HEK293T (cell line): ENCODE results near the gene SEMA3C.
A peak's percentile ranks its signal among the peaks of the same experiment; 100 is the strongest.

Experiments used
- CTCF ChIA-PET: fragments of 350-600 bp; formaldehyde crosslinking; extraction: SDS; loops from one replicate; lab custom pipeline; 2021; ENCODE audit warnings: antibody characterized with exemption, inconsistent platforms; lab: Yijun Ruan, JAX
- POLR2A ChIA-PET: fragments of 350-600 bp; formaldehyde crosslinking; extraction: SDS; loops from one replicate; lab custom pipeline; 2020; ENCODE audit warnings: antibody characterized with exemption, inconsistent platforms; lab: Yijun Ruan, JAX
- DNase-seq: peaks from one replicate; pipeline ENCODE4 v3.0.0; 2012; ENCODE audit warnings: mixed read lengths; ENCODE audit errors: extremely low spot score
- ARNT ChIP-seq: fragments of 450-650 bp; IDR thresholded peaks from 2 replicates; pipeline ENCODE4 v1.6.1; 2017; ENCODE audit warnings: mild to moderate bottlenecking
- BHLHE40 ChIP-seq: fragments of 450-650 bp; IDR thresholded peaks from 2 replicates; pipeline ENCODE4 v1.6.1; 2016; ENCODE audit warnings: mild to moderate bottlenecking, moderate library complexity, borderline replicate concordance
- CTBP1 ChIP-seq: fragments of 450-650 bp; IDR thresholded peaks from 2 replicates; pipeline ENCODE4 v1.6.1; 2016; ENCODE audit warnings: borderline replicate concordance
- ELF4 ChIP-seq: fragments of 450-650 bp; IDR thresholded peaks from 2 replicates; pipeline ENCODE4 v1.6.1; 2017; ENCODE audit warnings: antibody characterized with exemption
- FOXA1 ChIP-seq: fragments of 450-650 bp; IDR thresholded peaks from 2 replicates; pipeline ENCODE4 v1.6.1; 2016; ENCODE audit warnings: mild to moderate bottlenecking
- FOXK2 ChIP-seq: fragments of 450-650 bp; IDR thresholded peaks from 2 replicates; pipeline ENCODE4 v1.6.1; 2016; ENCODE audit warnings: mild to moderate bottlenecking
- FOXM1 ChIP-seq: fragments of 450-650 bp; IDR thresholded peaks from 2 replicates; pipeline ENCODE4 v1.6.1; 2017; ENCODE audit warnings: mild to moderate bottlenecking, borderline replicate concordance
- HDGF ChIP-seq: fragments of 450-650 bp; IDR thresholded peaks from 2 replicates; pipeline ENCODE4 v1.6.1; 2017; ENCODE audit warnings: antibody characterized with exemption, borderline replicate concordance
- L3MBTL2 ChIP-seq: fragments of 450-650 bp; conservative IDR thresholded peaks from 2 replicates; pipeline ENCODE4 v1.6.1; 2016; ENCODE audit warnings: mild to moderate bottlenecking
- LEF1 ChIP-seq: fragments of 450-650 bp; IDR thresholded peaks from 2 replicates; pipeline ENCODE4 v1.6.1; 2017; ENCODE audit warnings: mild to moderate bottlenecking, borderline replicate concordance
- NFRKB ChIP-seq: fragments of 450-650 bp; IDR thresholded peaks from 2 replicates; pipeline ENCODE4 v1.6.1; 2016; ENCODE audit warnings: mild to moderate bottlenecking, moderate library complexity
- SP1 ChIP-seq: fragments of 450-650 bp; IDR thresholded peaks from 2 replicates; pipeline ENCODE4 v1.6.1; 2017
- SUZ12 ChIP-seq: fragments of 450-650 bp; IDR thresholded peaks from 2 replicates; pipeline ENCODE4 v1.6.1; 2016; ENCODE audit warnings: mild to moderate bottlenecking
- TARDBP ChIP-seq: fragments of 450-650 bp; IDR thresholded peaks from 2 replicates; pipeline ENCODE4 v1.6.1; 2016
- ZNF384 ChIP-seq: fragments of 450-650 bp; IDR thresholded peaks from 2 replicates; pipeline ENCODE4 v1.6.1; 2016
- TF ChIP-seq, protein P1 (sequence below): fragments of 450-650 bp; IDR thresholded peaks from 2 replicates; pipeline ENCODE4 v1.6.1; 2016

The SEMA3C gene

DNA sequence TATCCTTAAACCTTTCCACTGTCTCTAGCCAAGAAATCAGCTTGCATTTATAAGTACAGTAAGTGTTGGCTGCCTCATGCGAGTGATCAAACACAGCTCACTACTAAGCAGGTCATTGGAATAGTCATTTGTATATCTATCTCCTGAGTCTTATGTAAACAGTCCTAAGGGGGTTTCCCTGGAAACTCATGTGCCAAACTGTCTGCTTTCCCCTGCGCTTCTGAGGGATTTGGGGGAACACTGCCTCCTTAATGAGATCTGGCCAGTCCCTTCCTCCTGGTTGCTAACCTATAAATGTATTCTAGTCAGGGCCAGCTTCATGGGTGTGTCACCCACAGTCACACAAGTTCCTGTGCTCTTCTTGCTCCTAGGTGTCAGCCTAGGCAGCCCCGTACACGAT is 147.3 kb downstream of the SEMA3C start:
- ChIA-PET CTCF (no interaction called here), POLR2A (interaction anchor here (0.6 kb wide), 1 partner anchor 147 kb away, joined by 3 read pairs; the partner anchor contains the start of gene SEMA3C)
- TF ChIP-seq, protein P1, sequence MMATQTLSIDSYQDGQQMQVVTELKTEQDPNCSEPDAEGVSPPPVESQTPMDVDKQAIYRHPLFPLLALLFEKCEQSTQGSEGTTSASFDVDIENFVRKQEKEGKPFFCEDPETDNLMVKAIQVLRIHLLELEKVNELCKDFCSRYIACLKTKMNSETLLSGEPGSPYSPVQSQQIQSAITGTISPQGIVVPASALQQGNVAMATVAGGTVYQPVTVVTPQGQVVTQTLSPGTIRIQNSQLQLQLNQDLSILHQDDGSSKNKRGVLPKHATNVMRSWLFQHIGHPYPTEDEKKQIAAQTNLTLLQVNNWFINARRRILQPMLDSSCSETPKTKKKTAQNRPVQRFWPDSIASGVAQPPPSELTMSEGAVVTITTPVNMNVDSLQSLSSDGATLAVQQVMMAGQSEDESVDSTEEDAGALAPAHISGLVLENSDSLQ: no peak
- TF ChIP-seq ELF4 (no peak), LEF1 (no peak), SP1 (no peak), TARDBP (no peak), BHLHE40 (no peak), L3MBTL2 (no peak), FOXK2 (no peak), ZNF384 (no peak), HDGF (no peak), NFRKB (no peak), FOXA1 (no peak), SUZ12 (no peak), CTBP1 (no peak), FOXM1 (no peak), ARNT (no peak)
- DNase-seq: no peak

DNA sequence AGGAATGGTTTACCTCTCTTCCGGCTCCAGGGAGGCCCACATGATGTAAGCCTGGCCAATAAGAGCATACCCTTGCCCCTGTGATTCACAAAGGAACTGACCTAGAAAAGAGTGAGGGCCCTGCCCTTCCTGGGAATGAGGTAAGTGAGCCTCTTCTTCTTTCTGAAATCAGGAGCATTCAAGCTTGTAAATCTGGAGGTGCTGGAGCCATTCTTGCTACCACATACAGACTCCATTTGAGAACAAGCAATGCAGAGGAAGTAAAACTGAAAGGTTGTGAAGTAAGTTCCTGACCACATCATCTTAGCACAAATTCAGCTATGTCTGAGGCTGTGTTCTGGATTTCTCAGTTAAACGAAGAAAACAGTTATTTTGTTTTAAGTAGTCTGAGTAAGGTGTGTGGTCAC is 148.2 kb downstream of the SEMA3C start:
- DNase-seq: no peak
- ChIA-PET CTCF (interaction anchor here (0.6 kb wide), 1 partner anchor 86 kb away, joined by 3 read pairs; no protein-coding TSS in a partner anchor), POLR2A (no interaction called here)
- TF ChIP-seq ARNT (no peak), HDGF (no peak), ELF4 (no peak), CTBP1 (no peak), SUZ12 (no peak), L3MBTL2 (no peak), TARDBP (no peak), FOXK2 (no peak), SP1 (no peak), LEF1 (no peak)
- TF ChIP-seq, protein P1: no peak

DNA sequence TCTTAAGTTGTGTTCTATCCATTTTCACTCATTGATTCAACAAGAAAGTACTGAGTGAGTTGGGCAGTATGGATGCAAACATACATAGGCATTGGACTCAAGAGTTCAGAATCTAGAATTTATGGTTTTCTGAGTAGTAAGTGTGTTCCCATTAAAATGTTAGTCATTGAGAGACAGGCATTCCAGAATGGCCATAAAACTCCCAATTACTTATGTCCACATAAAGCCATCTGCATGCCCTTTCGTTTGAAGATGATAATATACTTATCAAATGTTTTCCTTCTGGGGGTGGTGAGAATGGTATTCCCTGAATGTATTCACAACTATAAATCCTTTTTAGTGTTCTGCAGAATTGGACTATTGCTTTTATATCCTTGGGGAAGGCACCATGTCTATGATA is 148.8 kb downstream of the SEMA3C start:
- TF ChIP-seq LEF1: no peak
- no peak for TF ChIP-seq L3MBTL2
- no peak for TF ChIP-seq FOXK2
- TF ChIP-seq FOXA1: no peak
- no peak for TF ChIP-seq SUZ12
- TF ChIP-seq CTBP1: peak; percentile 87
- no peak for TF ChIP-seq ARNT
- no peak for TF ChIP-seq BHLHE40
- no peak for TF ChIP-seq FOXM1
- no peak for TF ChIP-seq NFRKB
- TF ChIP-seq HDGF: no peak
- no peak for TF ChIP-seq TARDBP
- no peak for TF ChIP-seq SP1
- TF ChIP-seq, protein P1: peak; percentile 86
- TF ChIP-seq ZNF384: no peak
- no peak for TF ChIP-seq ELF4
- CTCF ChIA-PET: interaction anchor here (0.6 kb wide), 1 partner anchor 87 kb away, joined by 3 read pairs; no protein-coding TSS in a partner anchor

DNA sequence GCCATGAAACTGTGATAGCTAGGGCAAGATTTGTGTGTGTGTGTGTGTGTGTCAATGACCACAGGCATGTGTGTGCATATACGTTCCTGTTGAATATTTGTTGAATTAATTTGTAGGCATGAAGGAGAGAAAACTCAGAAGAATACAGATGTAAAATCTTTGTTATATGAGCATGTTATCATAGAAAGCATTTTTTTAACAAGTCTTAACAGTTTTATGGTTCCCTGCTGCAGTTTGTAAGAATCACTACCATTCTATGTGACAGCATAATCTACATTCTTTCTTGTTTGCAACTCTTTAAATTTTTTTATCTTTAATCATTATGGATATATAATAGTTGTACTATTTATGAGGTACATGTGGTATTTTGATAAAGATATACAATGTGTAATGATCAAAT is 150.1 kb downstream of the SEMA3C start:
- TF ChIP-seq, protein P1: no peak
- no peak for TF ChIP-seq SUZ12
- TF ChIP-seq FOXA1: no peak
- TF ChIP-seq BHLHE40: no peak
- TF ChIP-seq NFRKB: no peak
- TF ChIP-seq ZNF384: no peak
- no peak for TF ChIP-seq HDGF
- no peak for TF ChIP-seq ARNT
- TF ChIP-seq FOXK2: no peak
- TF ChIP-seq L3MBTL2: no peak
- TF ChIP-seq LEF1: no peak
- TF ChIP-seq TARDBP: no peak
- no peak for TF ChIP-seq ELF4
- TF ChIP-seq CTBP1: no peak
- no peak for TF ChIP-seq SP1
- no peak for TF ChIP-seq FOXM1
- CTCF ChIA-PET: interaction anchor here (0.7 kb wide), 1 partner anchor 90 kb away, joined by 3 read pairs; no protein-coding TSS in a partner anchor
- POLR2A ChIA-PET: interaction anchor here (1.3 kb wide), 1 partner anchor 8 kb away, joined by 3 read pairs; no protein-coding TSS in a partner anchor
- DNase-seq: no peak

More for the DNA sequence above, 148.8 kb downstream of the SEMA3C start:
- DNase-seq: no peak
- POLR2A ChIA-PET: interaction anchor here (1.1 to 1.3 kb wide), 2 partner anchors 8 to 10 kb away, joined by 3 read pairs; no protein-coding TSS in a partner anchor

DNA sequence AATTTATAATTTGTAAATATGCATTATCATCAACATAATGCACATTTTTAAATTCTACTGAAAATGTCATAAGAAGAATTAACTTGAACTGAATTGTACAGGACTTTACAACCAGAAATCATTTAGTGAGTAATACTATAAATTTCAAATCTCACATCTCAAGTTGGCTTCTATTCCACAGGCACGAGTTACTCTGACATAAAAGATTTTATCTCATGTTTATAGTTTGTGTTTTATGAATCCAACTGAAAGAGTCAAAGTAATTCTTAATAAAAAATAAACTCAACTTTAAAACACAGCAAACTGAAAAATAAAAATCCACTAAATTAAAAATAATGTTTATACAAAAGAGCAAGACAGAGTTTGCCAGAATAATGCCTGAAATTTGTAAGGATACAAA is 151.2 kb downstream of the SEMA3C start:
- CTCF ChIA-PET: no interaction called here
- POLR2A ChIA-PET: no interaction called here

More for the DNA sequence above, 151.2 kb downstream of the SEMA3C start:
- DNase-seq: no peak
- no peak for TF ChIP-seq LEF1
- TF ChIP-seq BHLHE40: no peak
- no peak for TF ChIP-seq CTBP1
- no peak for TF ChIP-seq TARDBP
- TF ChIP-seq NFRKB: no peak
- no peak for TF ChIP-seq FOXM1
- TF ChIP-seq SP1: no peak
- TF ChIP-seq HDGF: no peak
- TF ChIP-seq SUZ12: no peak
